Neural progenitor cell (in vitro differentiated cells): Measurements from ENCODE around the gene RHBDD1.

Source experiments
- CTCF ChIP-seq: fragments of 200-600 bp; sonication (generic); IDR thresholded peaks from 2 replicates; pipeline ENCODE4 v1.5.1; 2017; ENCODE audit warnings: antibody characterized with exemption, mild to moderate bottlenecking
- EZH2 ChIP-seq: fragments of 200-600 bp; sonication (generic); IDR thresholded peaks from 2 replicates; pipeline ENCODE4 v1.6.1; 2017; ENCODE audit warnings: antibody characterized with exemption, mild to moderate bottlenecking, moderate library complexity
- EZH2phosphoT487 ChIP-seq: fragments of 200-600 bp; sonication (generic); IDR thresholded peaks from 2 replicates; pipeline ENCODE4 v1.6.1; 2017; ENCODE audit warnings: antibody characterized with exemption

- no peak for TF ChIP-seq CTCF
- no peak for TF ChIP-seq EZH2phosphoT487
- TF ChIP-seq EZH2, result no peak
Observed at GRCh38 chr2:226847090-226847489, 11.2 kb downstream of the RHBDD1 start.
